HG03045 (cell line): Measurements from ENCODE around the gene SIRT6.
"Not testable (repeated sequence)": the region's sequence is repeated elsewhere in the genome, so short reads cannot be mapped to it uniquely, and the experiment has no call there.

Source experiments
- ATAC-seq: cut with Tn5 transposase; IDR thresholded peaks from one replicate; pipeline ENCODE4 v1.9.1; 2021; ENCODE audit warnings: mild to moderate bottlenecking, moderate library complexity; ENCODE audit not compliant: unreplicated experiment

SIRT6 gene

GRCh38 chr19:4182084-4182810 lies at the start of gene SIRT6, which contains the start of gene ANKRD24:
Gene SIRT6 (minus strand): TSS chr19:4182563. CDS start chr19:4182539, 24 bp downstream.
Gene ANKRD24 (plus strand): TSS chr19:4182689. CDS start chr19:4186426, 3,737 bp downstream.
- peak; percentile 66 for ATAC-seq

- not testable (repeated sequence) for ATAC-seq
These were observed 49.8 kb upstream of the SIRT6 start for GRCh38 chr19:4232139-4232538.

GRCh38 chr19:4231521-4231920 lies 49.2 kb upstream of the SIRT6 start:
- ATAC-seq: not testable (repeated sequence)

DNA sequence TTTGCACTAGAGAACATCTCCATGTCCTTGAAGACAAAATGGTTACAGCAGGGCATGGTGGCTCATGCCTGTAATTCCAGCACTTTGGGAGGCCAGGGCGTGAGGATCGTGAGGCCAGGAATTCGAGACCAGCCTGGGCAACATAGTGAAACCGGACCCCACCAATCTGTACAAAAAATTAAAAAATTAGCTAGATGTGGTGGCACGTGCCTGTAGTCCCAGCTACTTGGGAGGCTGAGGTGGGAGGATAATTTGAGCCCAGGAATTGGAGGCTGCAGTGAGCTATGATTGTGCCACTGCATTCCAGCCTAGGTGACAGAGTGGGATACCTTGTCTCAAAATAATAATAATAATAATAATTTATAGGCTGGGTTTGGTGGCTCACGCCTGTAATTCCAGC lies 47.9 kb upstream of the SIRT6 start:
- ATAC-seq: not testable (repeated sequence)

GRCh38 chr19:4229179-4229931 lies 47.0 kb upstream of the SIRT6 start, which contains the start of gene EBI3:
Gene EBI3 (plus strand): TSS chr19:4229523. CDS start chr19:4229551, 28 bp downstream.
- ATAC-seq: peak; percentile 61

GRCh38 chr19:4228765-4229178 lies 46.4 kb upstream of the SIRT6 start:
- ATAC-seq: no peak

- ATAC-seq: no peak
These were observed 45.4 kb upstream of the SIRT6 start for GRCh38 chr19:4227771-4228170.

GRCh38 chr19:4225885-4226284 lies 43.5 kb upstream of the SIRT6 start:
- ATAC-seq: no peak

GRCh38 chr19:4224470-4224869 lies 42.1 kb upstream of the SIRT6 start:
- ATAC-seq: no peak

GRCh38 chr19:4220188-4220587 lies 37.8 kb upstream of the SIRT6 start:
- no peak for ATAC-seq

DNA sequence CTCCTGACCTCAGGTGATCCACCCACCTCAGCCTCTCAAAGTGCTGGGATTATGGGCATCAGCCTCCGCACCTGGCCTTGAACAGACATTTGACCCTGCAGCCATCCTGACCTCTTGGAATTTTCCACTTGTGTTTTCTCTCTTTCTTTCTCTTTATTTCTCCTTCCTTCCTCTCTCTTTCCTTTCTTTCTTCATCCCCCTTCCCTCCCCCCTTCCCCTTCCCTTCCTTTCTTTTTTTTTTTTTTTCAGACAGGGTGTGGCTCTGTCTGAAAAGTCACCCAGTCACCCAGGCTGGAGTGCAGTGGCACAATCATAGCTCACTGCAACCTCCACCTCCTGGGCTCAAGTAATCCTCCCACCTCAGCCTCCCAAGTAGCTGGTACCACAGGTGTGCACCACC lies 36.2 kb upstream of the SIRT6 start:
- ATAC-seq: not testable (repeated sequence)

DNA sequence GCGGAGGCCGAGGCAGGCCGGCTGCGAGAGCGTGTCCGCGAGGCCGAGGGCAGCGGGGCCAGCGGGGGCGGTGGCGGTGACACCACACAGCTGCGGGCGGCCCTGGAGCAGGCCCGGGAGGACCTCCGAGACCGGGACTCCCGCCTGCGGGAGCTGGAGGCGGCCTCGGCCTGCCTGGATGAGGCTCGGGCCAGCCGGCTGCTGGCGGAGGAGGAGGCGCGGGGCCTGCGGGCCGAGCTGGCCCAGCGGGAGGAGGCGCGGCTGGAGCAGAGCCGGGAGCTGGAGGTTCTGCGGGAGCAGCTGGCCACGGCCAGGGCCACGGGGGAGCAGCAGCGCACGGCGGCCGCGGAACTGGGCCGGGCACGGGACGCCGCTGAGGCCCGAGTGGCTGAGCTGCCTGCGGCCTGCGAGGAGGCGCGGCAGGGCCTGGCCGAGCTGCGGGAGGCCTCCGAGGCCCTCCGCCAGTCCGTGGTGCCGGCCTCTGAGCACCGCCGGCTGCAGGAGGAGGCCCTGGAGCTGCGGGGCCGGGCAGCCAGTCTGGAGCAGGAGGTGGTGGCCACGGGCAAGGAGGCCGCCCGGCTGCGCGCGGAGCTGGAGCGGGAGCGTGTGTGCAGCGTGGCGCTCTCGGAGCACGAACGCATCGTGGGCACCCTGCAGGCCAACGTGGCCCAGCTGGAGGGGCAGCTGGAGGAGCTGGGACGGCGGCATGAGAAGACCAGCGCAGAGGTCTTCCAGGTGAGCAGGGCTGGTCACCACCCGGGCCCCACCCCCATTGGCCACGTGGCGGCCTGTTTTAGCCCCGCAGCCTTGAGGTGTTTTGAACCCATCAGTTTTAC lies 35.3 kb upstream of the SIRT6 start:
- ATAC-seq: no peak

DNA sequence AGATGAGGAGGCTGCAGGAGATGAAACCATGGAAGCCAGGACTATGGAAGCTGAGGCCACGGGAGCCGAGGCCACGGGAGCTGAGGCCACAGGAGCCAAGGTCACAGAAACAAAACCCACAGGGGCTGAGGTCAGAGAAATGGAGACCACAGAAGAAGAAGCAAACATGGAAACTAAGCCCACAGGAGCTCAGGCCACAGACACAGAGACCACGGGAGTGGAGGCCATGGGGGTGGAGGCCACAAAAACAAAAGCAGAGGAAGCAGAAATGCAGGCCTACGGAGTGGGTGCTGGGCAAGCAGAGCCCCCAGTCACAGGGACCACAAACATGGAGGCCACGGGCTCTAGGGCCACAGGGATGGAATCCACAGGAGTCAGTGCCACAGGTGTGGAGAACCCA lies 34.5 kb upstream of the SIRT6 start:
- ATAC-seq: no peak

DNA sequence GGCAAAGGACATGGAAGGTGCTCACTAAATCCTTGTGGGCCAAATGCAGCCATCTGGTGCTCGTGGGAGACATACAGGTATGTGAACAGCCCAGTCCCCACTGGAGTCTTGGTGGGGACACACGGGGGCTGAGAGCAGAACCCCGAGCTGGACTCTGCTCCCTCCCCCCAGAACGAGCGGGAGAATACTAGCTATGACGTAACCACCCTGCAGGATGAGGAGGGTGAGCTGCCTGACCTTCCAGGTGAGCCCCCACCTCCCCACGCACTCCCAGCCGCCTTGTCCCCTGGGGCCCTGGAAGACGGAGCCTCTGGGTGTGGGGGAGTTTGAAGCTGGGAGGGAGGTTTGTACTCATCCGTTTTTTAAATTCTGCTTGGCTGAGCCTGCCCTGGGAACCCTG lies 33.4 kb upstream of the SIRT6 start:
- no peak for ATAC-seq

DNA sequence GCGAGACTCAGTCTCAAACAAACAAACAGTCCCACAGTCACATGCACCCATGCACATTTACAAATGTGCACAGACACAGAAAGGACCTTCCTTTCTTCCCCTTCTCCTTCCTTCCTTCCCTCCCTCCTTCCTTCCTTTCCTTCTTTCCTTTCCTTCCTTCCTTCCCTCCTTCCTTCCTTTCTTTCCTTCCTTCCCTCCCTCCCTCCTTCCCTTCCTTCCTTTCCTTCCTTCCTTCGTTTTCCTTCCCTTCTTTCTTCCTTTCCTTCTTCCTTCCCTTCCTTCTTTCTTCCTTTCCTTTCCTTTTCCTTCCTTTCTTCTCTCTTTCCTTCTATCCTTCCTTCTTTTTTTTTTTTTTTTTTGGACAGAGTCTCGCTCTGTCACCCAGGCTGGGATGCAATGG lies 30.8 kb upstream of the SIRT6 start:
- ATAC-seq: no peak

DNA sequence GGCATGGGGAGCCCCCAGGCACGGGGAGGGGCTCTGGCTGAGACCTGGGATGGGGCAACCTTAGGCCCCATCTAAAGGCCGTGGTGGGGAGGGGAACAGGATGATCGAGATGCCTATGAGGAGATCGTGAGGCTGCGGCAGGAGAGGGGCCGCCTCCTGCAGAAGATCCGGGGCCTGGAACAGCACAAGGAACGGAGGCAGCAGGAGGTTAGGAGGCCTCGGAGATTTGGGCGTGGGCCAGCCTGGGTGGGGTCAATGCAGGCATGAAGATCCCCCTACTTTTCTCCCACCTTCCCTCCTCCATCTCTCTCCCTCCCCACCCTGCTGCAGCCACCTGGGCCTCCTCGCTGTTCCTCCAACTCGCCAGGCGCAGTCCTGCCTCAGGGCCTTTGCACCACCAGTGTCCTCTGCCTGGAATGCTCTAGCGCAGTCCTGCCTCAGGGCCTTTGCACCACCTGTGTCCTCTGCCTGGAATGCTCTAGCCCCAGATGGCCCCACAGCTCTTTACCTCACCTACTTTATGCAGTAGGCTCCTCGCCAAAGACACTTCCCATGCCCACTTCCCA lies 27.9 kb upstream of the SIRT6 start:
- no peak for ATAC-seq

DNA sequence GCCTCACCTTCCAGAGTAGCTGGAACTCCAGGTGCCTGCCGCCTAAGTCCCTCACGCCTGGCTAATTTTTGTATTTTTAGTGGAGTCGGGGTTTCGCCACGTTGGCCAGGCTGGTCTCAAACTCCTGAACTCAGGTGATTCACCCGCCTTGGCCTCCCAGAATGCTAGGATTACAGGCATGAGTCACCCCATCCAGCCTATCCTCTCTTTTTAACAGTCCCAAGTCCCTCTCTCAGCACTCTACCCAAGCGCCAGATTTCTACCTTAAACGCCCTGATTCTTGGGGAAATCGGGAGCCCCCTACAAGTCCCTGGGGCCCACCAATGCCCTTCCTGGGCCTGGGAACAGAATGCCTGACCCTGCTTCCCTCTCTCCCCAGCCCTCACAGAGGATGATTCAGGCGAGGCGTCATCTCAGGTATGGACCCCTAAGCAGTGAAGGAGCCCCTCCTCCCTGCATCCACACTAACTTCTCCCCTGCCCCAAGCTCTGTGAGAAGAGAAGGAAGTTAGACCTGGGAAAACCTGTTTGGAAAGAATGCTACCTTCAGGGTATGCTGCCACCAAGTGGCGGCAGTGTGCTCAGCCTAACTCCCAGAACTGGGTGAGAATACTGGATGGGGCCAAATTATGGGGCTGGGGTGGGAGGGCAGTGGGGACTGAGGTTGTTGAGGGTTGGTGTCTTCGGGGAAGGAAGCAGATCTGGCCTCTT lies 26.2 kb upstream of the SIRT6 start:
- no peak for ATAC-seq

DNA sequence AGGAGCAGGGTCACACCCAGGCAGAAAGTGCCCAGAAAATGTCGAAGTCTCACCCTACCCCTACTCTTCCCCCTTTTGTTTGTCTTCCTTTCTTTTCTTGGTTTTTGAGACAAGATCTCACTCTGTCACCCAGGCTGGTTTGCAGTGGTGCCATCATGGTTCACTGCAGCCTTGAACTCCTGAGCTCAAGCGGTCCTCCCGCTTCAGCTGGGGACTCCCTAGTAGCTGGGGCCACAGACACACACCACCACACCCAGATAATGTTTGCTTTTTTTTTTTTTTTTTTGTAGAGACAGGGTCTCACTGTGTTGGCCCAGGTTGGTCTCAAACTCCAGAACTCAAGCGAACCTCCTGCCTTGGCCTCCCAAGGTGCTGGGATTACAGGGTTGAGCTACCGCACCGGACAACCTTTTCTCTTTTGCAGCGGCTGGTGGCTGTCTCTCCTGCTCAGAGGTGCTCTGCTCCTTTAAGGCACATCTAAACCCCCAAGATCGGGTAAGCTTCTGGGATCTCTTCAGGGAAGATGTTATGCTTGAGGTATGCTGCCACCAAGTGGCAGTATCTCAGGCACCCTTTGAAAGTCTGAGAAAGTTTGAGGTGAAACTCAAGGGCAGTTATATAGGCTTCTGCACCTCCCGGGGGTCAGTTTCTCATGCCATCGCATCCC lies 24.6 kb upstream of the SIRT6 start:
- no peak for ATAC-seq

DNA sequence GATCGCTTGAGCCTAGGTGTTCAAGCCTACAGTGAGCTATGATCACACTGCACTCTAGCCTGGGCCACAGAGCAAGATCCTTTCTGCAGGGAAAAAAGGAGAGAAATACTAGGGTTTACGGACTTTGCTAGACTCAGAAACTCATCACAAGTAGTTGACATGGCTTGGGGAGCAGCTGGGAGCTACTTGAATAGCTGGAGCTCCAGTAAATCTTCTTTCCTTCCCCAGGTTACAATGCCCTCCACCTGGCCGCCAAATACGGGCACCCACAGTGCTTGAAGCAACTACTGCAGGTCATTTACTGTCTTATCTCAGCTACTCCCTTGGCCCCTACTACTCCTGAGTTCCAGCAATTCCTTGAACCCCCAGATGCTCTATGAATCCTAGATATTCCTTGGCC lies 19.4 kb upstream of the SIRT6 start:
- no peak for ATAC-seq
